Right lobe of liver (tissue), 6 donors: Measurements from ENCODE around the gene HTRA1. TPM values are rescaled to one million over a fixed set of nuclear protein-coding genes. Genes with fewer than 3 reads are reported as not detected.

Source experiments
- ATAC-seq, 4 donors: fragments of 200-7000 bp; cut with Tn5 transposase; one replicate each; pipeline ENCODE4 v1.9.1; 2020; ENCODE audit warnings: mild to moderate bottlenecking in 4 of 4, moderate library complexity in 4 of 4
- DNase-seq, 3 donors: peaks; one replicate each; pipeline ENCODE4 v3.0.0-alpha.2; 2020
- H3K27ac ChIP-seq, 3 donors: fragments of 200-600 bp; one replicate each; pipeline ENCODE4 v1.8.0; 2022
- H3K27me3 ChIP-seq, 2 donors: fragments of 200-600 bp; one replicate each; pipeline ENCODE4 v1.8.0; 2022
- H3K36me3 ChIP-seq, 4 donors: fragments of 200-600 bp; sonication (generic) in 1 of 4; one replicate each; pipeline versions ENCODE4 v1.5.1 to v1.8.0; 2017 to 2022; ENCODE audit warnings: control low read depth in 1 of 4
- H3K4me1 ChIP-seq, 4 donors: fragments of 200-600 bp; sonication (generic) in 1 of 4; one replicate each; pipeline versions ENCODE4 v1.5.1 to v1.8.0; 2017 to 2022; ENCODE audit warnings: control low read depth in 1 of 4
- H3K4me3 ChIP-seq, 3 donors: fragments of 200-600 bp; one replicate each; pipeline ENCODE4 v1.8.0; 2022
- H3K9me3 ChIP-seq, 4 donors: fragments of 200-600 bp; sonication (generic) in 1 of 4; one replicate each; pipeline versions ENCODE4 v1.5.1 to v1.8.0; 2017 to 2022; ENCODE audit warnings: control low read depth in 1 of 4
- CTCF ChIP-seq, 4 donors: fragments of 200-600 bp in 3 of 4; fragments of 450-650 bp in 1 of 4; IDR thresholded peaks; one replicate each; pipeline versions ENCODE4 v1.5.1 to v1.8.0; 2016 to 2022; ENCODE audit warnings: antibody characterized with exemption in 4 of 4, mild to moderate bottlenecking in 2 of 4
- POLR2A ChIP-seq: fragments of 450-650 bp; IDR thresholded peaks from one replicate; pipeline ENCODE4 v1.6.1; 2017; ENCODE audit warnings: antibody characterized with exemption, mild to moderate bottlenecking
- WGBS: methylation state at CpG from one replicate; pipeline ENCODE4 v1.1.6; 2018; ENCODE audit warnings: low coverage, low lambda C conversion rate; ENCODE audit not compliant: insufficient coverage; ENCODE audit errors: missing lambda C conversion rate; 5-methylcytosine and 5-hydroxymethylcytosine counted together
- intact Hi-C, 2 donors: fragments of 100-400 bp; cut with DNase I; formaldehyde crosslinking; loops; one replicate each; pipeline versions ENCODE4 v1.11.2 to v1.14.1; 2022
- total RNA-seq, 6 experiments: library from RNA; depleted of rRNA in 2 of 6; stranded (reverse); fragments of >200 nt in 2 of 6; fragmentation: NEBNext Ultra II Directional in 3 of 6; extraction: Animal tissue kit (Norgen Biotek cat#: 25700) in 3 of 6; gene quantifications; one replicate each; pipeline versions ENCODE4 v1.1.0 to v1.2.4, GENCODE V29; 2016 to 2023
- donor health status: DM: no; HTN: yes; CAD: no.
- donor health status: DM: no; HTN: no; CAD: no.
- donor health status: DM: no; HTN: no; CAD: no.
- donor health status: DM: no; HTN: yes; CAD: no.
- donor health status: DM: no; HTN: yes; CAD: no.

HTRA1 gene
- total RNA-seq, 6 experiments from 2014 or later: 91.9 to 224 (median 134) TPM

GRCh38 chr10:122515022-122515424, 53.7 kb downstream of the HTRA1 start:
- H3K4me1 ChIP-seq: no peaks in the 10 kb centered on the region
- H3K4me3 ChIP-seq: no peak overlapping the region
- peak in 1 of 4 donors; percentile 27 for ATAC-seq
- TF ChIP-seq POLR2A (no peak), CTCF (IDR thresholded peaks at IDR 0.05) (no peak)
- no peak overlapping the region for H3K27ac ChIP-seq
- intact Hi-C loops: no loop called here
- DNase-seq: no peak
- WGBS: 33% methylated on average over 1 of the region's 5 CpGs
- H3K9me3 ChIP-seq: no peaks in the 10 kb centered on the region
- H3K36me3 ChIP-seq: peaks cover 0 to 19% (median 8%) of the 10 kb centered on the region in 4 donors
- no peaks in the 10 kb centered on the region for H3K27me3 ChIP-seq

- peak; percentile 11 to 42 (median 26) for ATAC-seq
- H3K36me3 ChIP-seq: peaks cover 0 to 12% (median 7%) of the 10 kb centered on the region in 4 donors
- no peaks in the 10 kb centered on the region for H3K4me1 ChIP-seq
- H3K9me3 ChIP-seq: no peaks in the 10 kb centered on the region
- WGBS: 58% methylated on average over 6 of the region's 16 CpGs
- no peak overlapping the region for H3K4me3 ChIP-seq
- no peak for DNase-seq
- no peaks in the 10 kb centered on the region for H3K27me3 ChIP-seq
- intact Hi-C loops: no loop called here
- TF ChIP-seq CTCF (IDR thresholded peaks at IDR 0.05) (no peak), POLR2A (no peak)
- no peak overlapping the region for H3K27ac ChIP-seq
These were observed 54.4 kb downstream of the HTRA1 start for GRCh38 chr10:122515588-122516231.

- H3K36me3 ChIP-seq: peaks cover 0 to 8% (median 6%) of the 10 kb centered on the region in 4 donors
- TF ChIP-seq POLR2A (no peak), CTCF (IDR thresholded peaks at IDR 0.05) (no peak)
- 80% methylated on average over 4 of the region's 4 CpGs for WGBS
- H3K27me3 ChIP-seq: no peaks in the 10 kb centered on the region
- H3K9me3 ChIP-seq: no peaks in the 10 kb centered on the region
- H3K27ac ChIP-seq: no peak overlapping the region
- no peak overlapping the region for H3K4me3 ChIP-seq
- DNase-seq (no peak), ATAC-seq (no peak)
- intact Hi-C loops: no loop called here
- H3K4me1 ChIP-seq: no peaks in the 10 kb centered on the region
These were observed 55.4 kb downstream of the HTRA1 start for GRCh38 chr10:122516734-122517133.

- Histone ChIP-seq H3K27ac (no peak overlapping the region), H3K36me3 (peaks cover 0 to 8% (median 6%) of the 10 kb centered on the region in 4 donors), H3K9me3 (no peaks in the 10 kb centered on the region), H3K4me3 (no peak overlapping the region), H3K27me3 (no peaks in the 10 kb centered on the region), H3K4me1 (no peaks in the 10 kb centered on the region)
- ATAC-seq: peak in 1 of 4 donors; percentile 16
- TF ChIP-seq POLR2A (no peak), CTCF (IDR thresholded peaks at IDR 0.05) (no peak)
- DNase-seq: peak in 1 of 3 donors; percentile 17
- intact Hi-C loops: no loop called here
- 55% methylated on average over 7 of the region's 7 CpGs for WGBS
These were observed 57.8 kb downstream of the HTRA1 start for GRCh38 chr10:122519144-122519543.
